GM19452 (cell line): ENCODE measurements around the gene IDH3B.

Source experiments
- ATAC-seq: cut with Tn5 transposase; IDR thresholded peaks from one replicate; pipeline ENCODE4 v1.9.1; 2021; ENCODE audit not compliant: unreplicated experiment

Gene IDH3B

GRCh38 chr20:2624190-2624589 lies 39.8 kb downstream of the IDH3B start:
- no peak for ATAC-seq

GRCh38 chr20:2619961-2620595 lies 43.9 kb downstream of the IDH3B start:
- ATAC-seq: no peak

- no peak for ATAC-seq
These were observed 44.7 kb downstream of the IDH3B start for GRCh38 chr20:2619337-2619736.

GRCh38 chr20:2618815-2619214 lies 45.2 kb downstream of the IDH3B start:
- no peak for ATAC-seq

- no peak for ATAC-seq
These were observed 46.8 kb downstream of the IDH3B start for GRCh38 chr20:2617099-2617714.

GRCh38 chr20:2616634-2617033 lies 47.4 kb downstream of the IDH3B start:
- no peak for ATAC-seq

- no peak for ATAC-seq
These were observed 51.9 kb downstream of the IDH3B start for GRCh38 chr20:2612073-2612472.

- ATAC-seq: no peak
These were observed 52.9 kb downstream of the IDH3B start for GRCh38 chr20:2610941-2611720.

GRCh38 chr20:2610326-2610725 lies 53.7 kb downstream of the IDH3B start:
- ATAC-seq: no peak
